ENCODE data around the gene CSF3R. TPM values are rescaled to one million over a fixed set of nuclear protein-coding genes. Genes with fewer than 3 reads are reported as not detected.
A peak's percentile ranks its signal among the peaks of the same experiment; 100 is the strongest.
"Not testable (repeated sequence)": the region's sequence is repeated elsewhere in the genome, so short reads cannot be mapped to it uniquely, and the experiment has no call there.

CSF3R gene
- total RNA-seq, 1 experiment from 2014 or later, result not detected

DNA sequence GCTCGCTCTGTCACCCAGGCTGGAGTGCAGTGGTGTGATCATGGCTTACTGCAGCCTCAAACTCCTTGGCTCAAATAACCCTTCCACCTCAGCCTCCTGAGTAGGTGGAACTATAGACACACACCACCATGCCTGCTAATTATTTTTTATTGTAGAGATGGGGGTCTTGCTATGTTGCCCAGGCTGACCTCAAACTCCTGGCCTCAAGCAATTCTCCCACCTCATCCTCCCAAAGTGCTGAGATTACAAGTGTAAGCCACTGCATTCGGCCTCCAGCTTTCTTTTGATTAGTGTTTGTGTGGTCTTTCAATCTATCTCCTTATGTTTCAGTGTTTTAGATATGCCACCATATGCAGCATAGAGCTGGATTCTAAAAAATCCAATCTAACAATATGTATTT lies 19.9 kb upstream of the CSF3R start:
- Histone ChIP-seq H3K4me3 (no peak overlapping the region), H3K27ac (no peak overlapping the region), H3K9me3 (replicated peaks) (no peaks in the 10 kb centered on the region), H3K27me3 (peaks cover 25% of the 10 kb centered on the region), H3K4me1 (no peaks in the 10 kb centered on the region), H3K36me3 (no peaks in the 10 kb centered on the region)
- no peak for DNase-seq

DNA sequence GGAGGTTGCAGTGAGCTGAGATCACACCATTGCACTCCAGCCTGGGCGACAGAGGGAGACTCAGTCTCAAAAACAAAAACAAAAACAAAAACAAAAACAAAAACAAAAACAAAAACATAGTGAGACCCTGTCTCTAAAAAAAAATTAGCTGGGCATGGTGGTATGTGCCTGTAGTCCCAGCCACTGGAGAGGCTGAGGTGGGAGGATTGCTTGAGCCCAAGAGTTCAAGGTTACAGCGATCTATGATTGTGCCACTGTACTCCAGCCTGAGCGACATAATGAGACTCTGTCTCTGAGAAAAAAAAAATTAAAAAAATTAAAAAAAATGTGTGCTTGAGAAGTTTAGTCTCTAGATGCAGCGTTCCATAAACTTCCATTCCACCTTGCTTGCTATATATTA lies 19.2 kb upstream of the CSF3R start:
- not testable (repeated sequence) for H3K27ac ChIP-seq; H3K4me1 ChIP-seq; H3K4me3 ChIP-seq; DNase-seq; H3K9me3 ChIP-seq (replicated peaks); H3K36me3 ChIP-seq
- H3K27me3 ChIP-seq, result peaks cover 25% of the 10 kb centered on the region

DNA sequence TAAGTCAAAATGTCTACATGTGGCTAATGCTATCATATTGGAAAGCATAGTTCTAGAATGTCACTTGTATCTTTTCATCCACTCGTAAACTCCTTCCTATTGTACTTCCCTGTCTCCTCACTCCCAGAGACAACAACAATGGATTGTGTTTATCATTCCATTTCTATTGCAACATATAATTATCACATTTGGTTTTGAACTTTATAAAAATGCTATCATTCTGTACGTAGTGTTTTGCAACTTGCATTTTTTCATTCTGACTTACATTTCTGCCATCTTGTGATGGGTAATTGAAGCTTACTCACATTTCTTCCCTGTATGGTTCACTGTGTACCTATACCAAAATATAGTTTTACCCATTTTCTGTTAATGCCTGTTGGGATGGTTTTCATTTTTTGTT lies 14.5 kb upstream of the CSF3R start:
- H3K4me3 ChIP-seq, result no peak overlapping the region
- no peak overlapping the region for H3K27ac ChIP-seq
- H3K27me3 ChIP-seq, result peaks cover 13% of the 10 kb centered on the region
- no peak for DNase-seq
- no peaks in the 10 kb centered on the region for H3K36me3 ChIP-seq
- no peaks in the 10 kb centered on the region for H3K9me3 ChIP-seq (replicated peaks)
- H3K4me1 ChIP-seq, result no peaks in the 10 kb centered on the region

DNA sequence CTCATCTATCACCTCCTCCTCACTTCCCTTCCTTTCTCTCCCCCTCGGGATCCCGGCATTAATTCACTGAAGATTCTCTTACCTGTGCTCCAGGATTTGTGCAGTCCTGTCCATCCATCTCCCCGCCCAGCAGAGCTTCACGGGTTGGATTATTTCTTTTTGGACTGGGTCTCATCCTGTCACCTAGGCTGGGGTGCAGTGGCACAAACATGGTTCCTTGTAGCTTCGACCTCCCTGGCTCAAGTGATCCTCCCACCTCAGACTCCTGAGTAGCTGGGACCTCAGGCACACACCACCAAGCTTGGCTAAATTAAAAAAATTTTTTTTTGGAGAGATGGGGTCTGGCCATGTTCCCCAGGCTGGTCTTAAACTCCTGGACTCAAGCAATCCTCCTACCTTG lies 12.3 kb upstream of the CSF3R start:
- no peaks in the 10 kb centered on the region for H3K9me3 ChIP-seq (replicated peaks)
- no peaks in the 10 kb centered on the region for H3K36me3 ChIP-seq
- no peak overlapping the region for H3K4me3 ChIP-seq
- DNase-seq, result no peak
- no peaks in the 10 kb centered on the region for H3K4me1 ChIP-seq
- H3K27ac ChIP-seq, result no peak overlapping the region
- H3K27me3 ChIP-seq, result peaks cover 6% of the 10 kb centered on the region; the same call in 1 of the 2 replicates

DNA sequence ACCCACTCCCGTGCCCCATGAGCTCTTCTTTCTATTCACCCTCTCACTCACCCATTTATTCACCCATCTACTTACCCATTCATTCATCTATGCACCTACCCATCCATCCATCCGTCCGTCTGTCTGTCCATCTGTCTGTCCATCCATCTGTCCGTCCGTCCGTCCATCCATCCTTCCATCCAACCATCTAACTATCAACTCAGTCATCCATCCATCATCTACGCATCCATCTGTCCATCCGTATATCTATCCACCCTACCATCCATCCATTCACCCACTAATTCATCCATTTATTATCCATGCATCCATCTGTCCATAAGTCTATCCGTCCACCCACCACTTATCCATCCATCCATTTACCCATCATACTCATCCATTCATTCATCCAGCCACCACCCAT lies 10.8 kb upstream of the CSF3R start:
- H3K27ac ChIP-seq, result no peak overlapping the region
- no peaks in the 10 kb centered on the region for H3K9me3 ChIP-seq (replicated peaks)
- no peak overlapping the region for H3K4me3 ChIP-seq
- H3K36me3 ChIP-seq, result no peaks in the 10 kb centered on the region
- H3K27me3 ChIP-seq, result peaks cover 6% of the 10 kb centered on the region
- H3K4me1 ChIP-seq, result no peaks in the 10 kb centered on the region
- DNase-seq, result no peak

DNA sequence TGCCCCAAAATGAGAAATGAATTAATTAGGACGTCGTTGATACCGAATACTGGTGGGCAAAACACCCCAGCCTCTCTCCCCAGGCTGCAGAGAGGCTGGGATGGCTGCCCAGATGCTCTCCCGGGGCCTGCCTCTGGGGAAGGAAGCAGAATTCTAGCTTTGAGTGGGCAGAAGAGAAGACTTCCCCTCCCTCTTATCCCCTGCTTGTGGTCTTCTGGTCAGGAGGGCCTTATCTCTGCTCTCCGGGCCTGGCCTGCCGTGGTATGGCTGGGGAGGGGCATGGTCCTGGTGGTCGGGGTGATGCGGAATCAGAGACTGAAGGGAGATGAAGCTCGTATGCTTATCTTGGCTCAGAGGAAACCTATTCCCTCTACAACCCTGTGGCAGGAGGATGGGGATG lies 9.8 kb upstream of the CSF3R start:
- H3K27ac ChIP-seq, result no peak overlapping the region
- no peak for DNase-seq
- H3K9me3 ChIP-seq (replicated peaks), result no peaks in the 10 kb centered on the region
- H3K27me3 ChIP-seq, result peaks cover 16% of the 10 kb centered on the region
- no peak overlapping the region for H3K4me3 ChIP-seq
- H3K36me3 ChIP-seq, result no peaks in the 10 kb centered on the region
- H3K4me1 ChIP-seq, result no peaks in the 10 kb centered on the region

DNA sequence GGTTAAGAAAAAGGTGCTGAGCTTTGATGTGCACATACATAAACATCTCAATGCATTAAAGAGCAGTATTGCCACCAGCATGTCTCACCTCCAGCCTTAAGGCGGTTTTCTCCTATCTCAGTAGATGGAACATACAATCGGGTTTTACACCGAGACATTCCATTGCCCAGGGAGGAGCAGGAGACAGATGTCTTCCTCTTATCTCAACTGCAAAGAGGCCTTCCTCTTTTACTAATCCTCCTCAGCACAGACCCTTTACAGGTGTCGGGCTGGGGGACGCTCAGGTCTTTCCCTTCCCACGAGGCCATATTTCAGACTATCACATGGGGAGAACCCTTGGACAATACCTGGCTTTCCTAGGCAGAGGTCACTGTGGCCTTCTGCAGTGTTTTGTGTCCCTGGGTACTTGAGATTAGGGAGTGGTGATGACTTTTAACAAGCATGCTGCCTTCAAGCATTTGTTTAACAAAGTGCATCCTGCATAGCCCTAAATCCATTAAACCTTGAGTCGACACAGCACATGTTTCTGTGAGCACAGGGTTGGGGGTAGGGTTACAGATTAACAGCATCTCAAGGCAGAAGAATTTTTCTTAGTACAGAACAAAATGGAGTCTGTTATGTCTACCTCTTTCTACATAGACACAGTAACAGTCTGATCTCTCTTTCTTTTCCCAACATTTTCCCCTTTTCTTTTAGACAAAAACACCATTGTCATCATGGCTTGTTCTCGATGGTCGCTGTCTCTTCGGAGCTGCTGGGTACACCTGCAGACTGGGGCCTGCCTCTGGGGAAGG lies 6.7 kb upstream of the CSF3R start:
- DNase-seq; H3K4me3 ChIP-seq; H3K9me3 ChIP-seq (replicated peaks); H3K4me1 ChIP-seq; H3K27ac ChIP-seq; H3K36me3 ChIP-seq: not testable (repeated sequence)
- peaks cover 43% of the 10 kb centered on the region for H3K27me3 ChIP-seq

DNA sequence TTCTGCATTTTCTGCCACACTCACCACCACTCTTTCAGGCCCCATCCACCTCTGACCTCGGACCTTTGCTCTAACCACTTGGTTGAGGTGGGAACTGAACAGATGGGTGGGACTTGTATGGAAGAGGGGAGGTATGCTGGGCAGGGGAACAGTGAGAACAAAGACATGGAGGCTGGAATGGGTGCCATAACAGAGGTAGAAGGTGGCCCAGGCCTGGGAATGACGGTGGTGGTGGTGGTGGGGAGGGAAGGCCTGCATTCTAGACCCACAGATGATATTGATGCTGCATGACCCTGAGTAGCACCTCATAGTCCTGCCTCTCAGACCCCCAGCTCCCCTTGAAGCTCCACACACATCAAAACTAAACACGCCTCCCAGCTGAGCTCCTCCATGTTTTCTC lies 5.2 kb upstream of the CSF3R start:
- Histone ChIP-seq H3K27ac (no peak overlapping the region), H3K9me3 (replicated peaks) (no peaks in the 10 kb centered on the region), H3K4me1 (no peaks in the 10 kb centered on the region), H3K27me3 (peaks cover 59% of the 10 kb centered on the region), H3K36me3 (no peaks in the 10 kb centered on the region), H3K4me3 (no peak overlapping the region)
- DNase-seq, result no peak

DNA sequence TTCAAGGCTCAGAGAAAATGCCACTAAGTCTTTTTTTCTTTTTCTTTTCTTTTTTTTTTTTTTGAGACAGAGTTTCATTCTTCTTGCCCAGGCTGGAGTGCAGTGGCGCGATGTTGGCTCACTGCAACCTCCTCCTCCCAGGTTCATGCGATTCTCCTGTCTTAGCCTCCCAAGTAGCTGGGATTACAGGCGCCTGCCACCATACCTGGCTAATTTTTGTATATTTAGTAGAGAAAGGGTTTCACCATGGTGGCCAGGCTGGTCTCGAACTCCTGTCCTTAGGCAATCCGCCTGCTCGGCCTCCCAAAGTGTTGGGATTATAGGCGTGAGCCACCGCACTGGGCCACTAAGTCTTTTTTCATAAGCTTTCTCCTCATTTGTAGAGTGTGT lies 4.6 kb upstream of the CSF3R start:
- H3K4me1 ChIP-seq; DNase-seq; H3K36me3 ChIP-seq; H3K9me3 ChIP-seq (replicated peaks); H3K4me3 ChIP-seq; H3K27ac ChIP-seq: not testable (repeated sequence)
- peaks cover 62% of the 10 kb centered on the region for H3K27me3 ChIP-seq

DNA sequence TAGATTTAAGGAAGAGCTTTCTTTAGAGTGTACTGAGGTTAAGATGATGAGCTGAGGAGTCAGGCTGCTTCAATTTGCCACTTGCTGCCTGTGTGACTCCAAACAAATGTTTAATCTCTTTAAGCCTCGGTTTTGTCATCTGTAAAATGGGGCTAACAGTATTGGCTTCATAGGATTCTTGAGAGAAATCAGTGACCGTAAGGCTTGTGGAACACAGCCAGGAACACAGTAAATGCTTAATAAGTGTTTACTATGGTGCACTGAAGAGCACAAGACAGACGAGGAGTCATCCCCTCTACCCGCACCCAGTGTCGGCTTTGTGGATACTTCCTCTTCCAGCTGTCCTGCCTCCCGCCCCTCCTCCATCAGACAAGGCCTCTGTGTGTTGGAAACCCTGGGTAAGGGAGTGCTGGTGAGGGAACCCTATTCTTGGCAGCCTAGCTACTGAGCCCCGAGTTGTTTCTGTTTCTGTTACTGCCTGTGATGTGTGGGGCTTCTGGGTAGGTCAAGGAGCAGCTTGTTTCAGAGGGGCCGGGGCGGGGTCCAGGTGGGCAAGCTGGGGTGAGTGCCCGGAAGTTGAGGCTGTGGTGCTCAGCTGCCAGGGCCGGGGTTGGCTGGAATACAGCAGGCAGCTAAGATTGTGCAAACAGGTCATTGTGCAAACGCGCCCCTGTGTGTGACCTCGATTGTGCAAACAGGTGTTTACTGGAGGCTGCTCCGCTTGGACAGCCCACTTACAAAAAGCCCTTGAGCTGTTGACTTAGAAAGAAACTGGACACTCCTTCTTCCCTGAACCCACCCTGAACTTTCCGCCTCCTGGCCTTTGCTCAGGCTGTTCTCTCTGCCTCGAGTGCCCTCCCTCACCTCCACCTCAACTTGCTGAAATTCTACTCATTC lies 4.0 kb upstream of the CSF3R start:
- no peaks in the 10 kb centered on the region for H3K4me1 ChIP-seq
- peak in 1 of 2 experiments; percentile 20 for DNase-seq
- no peak overlapping the region for H3K4me3 ChIP-seq
- no peaks in the 10 kb centered on the region for H3K36me3 ChIP-seq
- no peak overlapping the region for H3K27ac ChIP-seq
- H3K9me3 ChIP-seq (replicated peaks), result no peaks in the 10 kb centered on the region
- peaks cover 66% of the 10 kb centered on the region for H3K27me3 ChIP-seq

DNA sequence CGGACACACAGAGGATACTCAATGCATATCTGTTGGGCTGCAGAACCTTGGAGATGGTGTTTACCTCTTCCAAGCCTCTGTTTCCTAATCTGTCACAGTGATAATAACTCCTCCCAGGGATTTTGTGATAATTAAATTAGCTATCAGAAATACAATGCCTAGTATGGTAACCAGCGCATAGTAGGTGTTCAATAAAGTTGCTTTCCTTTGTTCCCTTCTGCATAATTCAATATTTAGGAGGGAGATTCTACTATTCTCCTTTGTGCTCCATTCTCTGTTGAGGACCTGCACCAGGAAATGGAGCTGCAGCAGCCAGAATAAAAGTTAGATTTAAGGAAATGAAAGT lies 3.4 kb upstream of the CSF3R start:
- no peaks in the 10 kb centered on the region for H3K9me3 ChIP-seq (replicated peaks)
- H3K27ac ChIP-seq, result no peak overlapping the region
- no peaks in the 10 kb centered on the region for H3K36me3 ChIP-seq
- no peak overlapping the region for H3K4me3 ChIP-seq
- H3K27me3 ChIP-seq, result peaks cover 69% of the 10 kb centered on the region
- no peaks in the 10 kb centered on the region for H3K4me1 ChIP-seq
- DNase-seq, result no peak

DNA sequence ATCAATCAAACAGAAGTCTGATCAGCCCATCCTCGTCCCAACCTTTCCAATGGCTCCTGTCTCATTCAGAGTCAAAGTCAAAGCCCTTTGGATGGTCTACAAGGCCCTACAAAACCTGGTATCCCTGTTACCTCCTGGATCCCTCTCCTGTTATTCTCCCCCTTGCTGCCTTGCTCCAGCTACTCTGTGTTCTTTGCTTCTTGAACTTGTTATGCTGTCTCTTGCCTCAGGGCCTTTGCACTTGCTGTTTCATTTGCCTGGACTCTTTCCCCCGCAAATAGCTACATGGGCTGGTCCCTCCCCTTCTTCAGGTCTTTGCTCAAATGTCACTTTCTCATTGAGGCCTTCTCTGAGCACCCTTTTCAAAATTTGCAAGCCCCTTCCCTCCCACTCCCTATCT lies 1.4 kb upstream of the CSF3R start:
- H3K27ac ChIP-seq, result no peak overlapping the region
- H3K4me1 ChIP-seq, result no peaks in the 10 kb centered on the region
- no peaks in the 10 kb centered on the region for H3K36me3 ChIP-seq
- peaks cover 68% of the 10 kb centered on the region for H3K27me3 ChIP-seq
- no peak overlapping the region for H3K4me3 ChIP-seq
- DNase-seq, result no peak
- no peaks in the 10 kb centered on the region for H3K9me3 ChIP-seq (replicated peaks)

DNA sequence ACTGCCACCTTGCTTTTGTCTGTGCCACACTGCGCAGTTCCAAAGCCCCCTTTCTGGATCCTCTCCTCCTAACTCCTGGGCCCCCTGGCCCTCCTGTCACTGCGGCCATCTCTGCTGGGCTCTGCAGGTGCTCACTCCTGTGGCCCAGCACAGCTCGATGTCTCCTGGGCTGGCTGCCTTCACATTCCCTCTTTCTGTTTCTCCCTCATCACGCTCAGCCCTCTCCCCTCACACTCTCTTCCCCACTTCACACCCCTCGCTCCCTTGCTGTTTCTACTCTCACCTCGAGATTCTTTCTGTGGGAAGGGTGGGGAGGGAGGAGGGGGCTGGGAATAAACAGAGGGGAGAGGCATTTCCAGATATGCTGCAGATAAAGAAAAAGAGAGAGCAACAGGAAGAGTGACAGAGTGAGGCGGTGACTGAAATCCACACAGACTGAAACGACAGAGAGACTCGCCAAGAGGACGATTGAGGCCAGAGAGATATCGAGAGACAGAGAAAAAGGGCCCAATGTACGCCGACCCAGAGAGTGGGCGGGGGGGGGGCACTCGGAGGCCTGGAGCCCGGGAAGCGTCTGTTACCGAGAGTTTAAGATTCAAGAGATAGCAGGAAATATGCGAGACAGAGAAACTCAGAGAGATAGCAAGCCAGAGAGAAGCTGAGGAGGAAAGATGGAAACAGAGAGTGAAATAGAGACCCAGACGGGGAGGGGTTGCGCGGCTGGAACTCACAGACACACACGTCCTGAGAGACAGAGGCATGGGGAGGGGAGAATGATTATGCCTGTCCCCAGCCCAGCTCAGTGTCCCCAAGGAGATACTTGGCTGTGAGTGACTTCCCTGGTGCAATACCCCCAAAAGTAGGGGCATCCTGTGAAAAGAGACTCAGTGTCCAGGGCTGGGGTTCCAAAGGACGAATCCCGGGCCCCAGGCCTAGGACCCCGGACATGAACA lies 666 bp downstream of the CSF3R start:
- Histone ChIP-seq H3K27me3 (peaks cover 54% of the 10 kb centered on the region), H3K4me3 (no peak overlapping the region)
- DNase-seq, result no peak

DNA sequence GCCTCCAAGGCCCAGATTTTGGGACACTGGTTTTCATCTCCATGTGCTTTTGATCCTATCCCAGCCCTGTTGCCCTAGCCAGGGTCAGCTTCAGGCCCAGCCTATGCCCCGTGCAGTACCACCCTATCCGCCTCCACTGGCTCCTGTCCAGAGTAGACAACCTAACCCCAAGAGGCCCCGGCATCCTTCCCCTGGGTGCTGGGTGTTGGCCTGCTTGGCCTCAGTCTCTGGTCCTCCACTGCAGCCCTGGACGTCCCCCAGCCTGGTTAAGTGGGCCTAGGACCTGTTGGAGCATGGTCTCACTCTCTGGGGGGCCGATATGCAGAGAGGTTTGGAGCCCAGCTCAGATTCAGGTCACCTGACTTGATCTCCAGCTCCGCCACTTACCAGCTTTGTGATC lies 1.6 kb downstream of the CSF3R start:
- DNase-seq, result no peak
- Histone ChIP-seq H3K27me3 (peaks cover 46% of the 10 kb centered on the region), H3K27ac (no peak overlapping the region), H3K4me1 (no peaks in the 10 kb centered on the region), H3K36me3 (no peaks in the 10 kb centered on the region), H3K9me3 (replicated peaks) (no peaks in the 10 kb centered on the region), H3K4me3 (no peak overlapping the region)

More for the DNA sequence above, 666 bp downstream of the CSF3R start:
- H3K36me3 ChIP-seq, result no peaks in the 10 kb centered on the region
- H3K4me1 ChIP-seq, result no peaks in the 10 kb centered on the region
- no peaks in the 10 kb centered on the region for H3K9me3 ChIP-seq (replicated peaks)
- H3K27ac ChIP-seq, result no peak overlapping the region

DNA sequence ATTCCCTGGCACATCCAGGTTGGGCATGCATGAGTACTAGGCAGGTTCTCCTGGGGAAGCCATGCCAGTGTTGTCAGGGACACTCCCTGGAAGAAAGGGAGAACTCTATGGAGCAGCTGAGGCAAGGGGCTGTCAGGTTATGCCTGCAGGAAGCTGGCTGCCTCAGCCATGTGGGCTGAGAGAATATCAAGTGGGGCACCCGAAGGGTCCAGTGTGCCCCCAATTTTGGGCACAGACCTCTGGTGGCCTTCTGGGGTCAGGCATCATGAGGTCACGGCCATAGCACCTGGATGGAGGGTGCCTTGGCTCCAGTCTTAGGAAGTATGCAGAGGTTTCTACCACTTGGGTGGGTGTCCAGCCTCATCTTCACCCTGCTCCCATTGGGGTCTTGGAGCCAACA lies 2.6 kb downstream of the CSF3R start:
- Histone ChIP-seq H3K4me3 (no peak overlapping the region), H3K36me3 (no peaks in the 10 kb centered on the region), H3K4me1 (no peaks in the 10 kb centered on the region), H3K27ac (no peak overlapping the region), H3K27me3 (peaks cover 42% of the 10 kb centered on the region), H3K9me3 (replicated peaks) (no peaks in the 10 kb centered on the region)
- no peak for DNase-seq
